ENCODE data around the gene PAF1.

DNA sequence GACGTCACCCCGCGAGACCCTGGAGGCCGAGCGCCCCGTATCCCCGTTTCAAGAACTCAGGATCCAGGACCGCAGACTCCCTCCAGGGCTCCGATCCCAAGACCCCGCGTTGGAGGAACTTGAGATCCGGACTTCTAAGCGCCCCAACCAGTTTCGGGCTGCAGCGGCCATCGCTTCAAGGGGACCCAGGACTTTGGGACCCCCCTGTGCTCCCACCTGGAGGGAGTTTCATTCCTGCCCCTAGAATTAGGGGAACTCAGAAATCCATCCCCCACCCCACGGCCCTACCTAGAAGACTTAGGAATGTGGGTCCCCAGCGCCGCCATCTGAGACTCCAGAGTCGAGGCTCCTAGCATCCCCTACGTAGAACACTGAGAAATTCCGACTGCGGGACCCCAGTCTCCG, 22.0 kb upstream of the PAF1 start:
- TF ChIP-seq MAX (IDR thresholded peaks at IDR 0.05) = no peak
- TF ChIP-seq, protein P1, sequence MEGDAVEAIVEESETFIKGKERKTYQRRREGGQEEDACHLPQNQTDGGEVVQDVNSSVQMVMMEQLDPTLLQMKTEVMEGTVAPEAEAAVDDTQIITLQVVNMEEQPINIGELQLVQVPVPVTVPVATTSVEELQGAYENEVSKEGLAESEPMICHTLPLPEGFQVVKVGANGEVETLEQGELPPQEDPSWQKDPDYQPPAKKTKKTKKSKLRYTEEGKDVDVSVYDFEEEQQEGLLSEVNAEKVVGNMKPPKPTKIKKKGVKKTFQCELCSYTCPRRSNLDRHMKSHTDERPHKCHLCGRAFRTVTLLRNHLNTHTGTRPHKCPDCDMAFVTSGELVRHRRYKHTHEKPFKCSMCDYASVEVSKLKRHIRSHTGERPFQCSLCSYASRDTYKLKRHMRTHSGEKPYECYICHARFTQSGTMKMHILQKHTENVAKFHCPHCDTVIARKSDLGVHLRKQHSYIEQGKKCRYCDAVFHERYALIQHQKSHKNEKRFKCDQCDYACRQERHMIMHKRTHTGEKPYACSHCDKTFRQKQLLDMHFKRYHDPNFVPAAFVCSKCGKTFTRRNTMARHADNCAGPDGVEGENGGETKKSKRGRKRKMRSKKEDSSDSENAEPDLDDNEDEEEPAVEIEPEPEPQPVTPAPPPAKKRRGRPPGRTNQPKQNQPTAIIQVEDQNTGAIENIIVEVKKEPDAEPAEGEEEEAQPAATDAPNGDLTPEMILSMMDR (IDR thresholded peaks at IDR 0.05; ENCODE audit: low read depth, low read length, missing input control) = no peak
- TF ChIP-seq RAD21 (IDR thresholded peaks at IDR 0.05) = no peak
- TF ChIP-seq ZBTB33 (IDR thresholded peaks at IDR 0.05) = no peak
- no peak for TF ChIP-seq TAF1 (conservative IDR thresholded peaks at IDR 0.05)

Data from liver (tissue), 3 donors.